B cell (primary cell): ENCODE results near the gene CARMIL3. TPM values are rescaled to one million over a fixed set of nuclear protein-coding genes. Genes with fewer than 3 reads are reported as not detected.
A peak's percentile ranks its signal among the peaks of the same experiment; 100 is the strongest.
"Not testable (repeated sequence)": the region's sequence is repeated elsewhere in the genome, so short reads cannot be mapped to it uniquely, and the experiment has no call there.

Source experiments
- ATAC-seq: fragments of 200-7000 bp; cut with Tn5 transposase; one replicate; pipeline ENCODE4 v1.10.0; 2021; ENCODE audit warnings: low read depth, mild to moderate bottlenecking, moderate number of reproducible peaks, moderate library complexity
- CTCF ChIA-PET: fragments of 350-600 bp; sonication (Branson Sonifier 250); formaldehyde crosslinking; loops from one replicate; lab custom pipeline; 2021; ENCODE audit warnings: antibody characterized with exemption, inconsistent platforms; lab: Charles Lee
- POLR2A ChIA-PET: fragments of 350-600 bp; sonication (Branson Sonifier 250); formaldehyde crosslinking; loops from one replicate; lab custom pipeline; 2021; ENCODE audit warnings: antibody characterized with exemption; lab: Charles Lee
- DNase-seq: peaks from one replicate; pipeline ENCODE4 v3.0.0; 2013
- H2AFZ ChIP-seq: 2 replicates; pipeline ENCODE4 v1.6.1; 2012; ENCODE audit warnings: mild to moderate bottlenecking, low read depth, low read length; ENCODE audit not compliant: insufficient read depth, poor library complexity, severe bottlenecking
- H3K27ac ChIP-seq, 2 donors: 1 replicate in 1 of 2; 2 replicates in 1 of 2; pipeline ENCODE4 v1.5.1; 2012 to 2013; ENCODE audit warnings: low read length in 2 of 2, mild to moderate bottlenecking in 2 of 2, moderate library complexity in 1 of 2
- H3K27me3 ChIP-seq, 4 experiments: fragments of 200-600 bp in 1 of 4; sonication (generic) in 1 of 4; replicated peaks in 1 of 4; 1 replicate in 2 of 4; 2 replicates in 2 of 4; pipeline versions ENCODE4 v1.6.1 to v1.7.0; 2013 to 2016; ENCODE audit warnings: low read length in 3 of 4, mild to moderate bottlenecking in 2 of 4, mixed read lengths in 1 of 4, moderate library complexity in 1 of 4; ENCODE audit not compliant: insufficient read depth in 4 of 4, control insufficient read depth in 3 of 4; ENCODE audit errors: control extremely low read depth in 1 of 4
- H3K36me3 ChIP-seq, 2 experiments: replicated peaks in 1 of 2; 1 replicate in 1 of 2; 2 replicates in 1 of 2; pipeline versions ENCODE4 v1.6.1 to v1.7.1; 2013; ENCODE audit warnings: low read length in 1 of 2; ENCODE audit not compliant: insufficient read depth in 2 of 2, control insufficient read depth in 1 of 2; ENCODE audit errors: control extremely low read depth in 1 of 2, extremely low read depth in 1 of 2
- H3K4me1 ChIP-seq, 2 donors: fragments of 200-600 bp in 1 of 2; sonication (generic) in 1 of 2; 1 replicate in 1 of 2; 2 replicates in 1 of 2; pipeline versions ENCODE4 v1.5.1 to v1.6.1; 2013 to 2017; ENCODE audit warnings: low read length in 2 of 2; ENCODE audit not compliant: control insufficient read depth in 2 of 2, insufficient read depth in 2 of 2
- H3K4me2 ChIP-seq: replicated peaks from 2 replicates; pipeline ENCODE3; 2012; ENCODE audit warnings: mild to moderate bottlenecking, low read depth, low read length; ENCODE audit not compliant: poor library complexity, severe bottlenecking
- H3K4me3 ChIP-seq, 5 experiments: fragments of 200-600 bp in 1 of 5; sonication (generic) in 1 of 5; 1 replicate in 3 of 5; 2 replicates in 2 of 5; pipeline versions ENCODE4 v1.5.1 to v1.7.0; 2011 to 2016; ENCODE audit warnings: low read length in 4 of 5, mild to moderate bottlenecking in 4 of 5, low read depth in 2 of 5, control low read depth in 1 of 5, moderate library complexity in 1 of 5; ENCODE audit not compliant: insufficient read depth in 1 of 5; ENCODE audit errors: control extremely low read depth in 1 of 5, extremely low read depth in 1 of 5
- H3K79me2 ChIP-seq: fragments of 200-600 bp; sonication (generic); one replicate; pipeline ENCODE4 v1.6.0; 2016; ENCODE audit warnings: low read length; ENCODE audit not compliant: control insufficient read depth, insufficient read depth
- H3K9ac ChIP-seq: fragments of 200-600 bp; sonication (generic); 2 replicates; pipeline ENCODE4 v1.6.1; 2017; ENCODE audit warnings: mild to moderate bottlenecking, low read length, moderate library complexity
- H3K9me3 ChIP-seq, 3 donors: one replicate each; pipeline versions ENCODE4 v1.6.1 to v1.7.1; 2013; ENCODE audit warnings: low read length in 2 of 3; ENCODE audit not compliant: control insufficient read depth in 2 of 3, insufficient read depth in 1 of 3; ENCODE audit errors: control extremely low read depth in 1 of 3
- H4K20me1 ChIP-seq: 2 replicates; pipeline ENCODE4 v1.6.0; 2012; ENCODE audit warnings: mild to moderate bottlenecking, low read length; ENCODE audit not compliant: insufficient read depth, control insufficient read depth, poor library complexity, severe bottlenecking
- H3K27ac Mint-ChIP-seq: one replicate; pipeline ENCODE4 v1.8.0; 2021; ENCODE audit warnings: mixed read lengths
- H3K27me3 Mint-ChIP-seq: one replicate; pipeline ENCODE4 v1.8.0; 2021; ENCODE audit warnings: mixed read lengths
- H3K4me1 Mint-ChIP-seq: one replicate; pipeline ENCODE4 v1.8.0; 2021; ENCODE audit warnings: mixed read lengths
- H3K4me3 Mint-ChIP-seq: one replicate; pipeline ENCODE4 v1.8.0; 2021; ENCODE audit warnings: mixed read lengths
- H3K9me3 Mint-ChIP-seq: one replicate; pipeline ENCODE4 v1.8.0; 2022; ENCODE audit warnings: mixed read lengths; ENCODE audit not compliant: insufficient read depth
- CTCF ChIP-seq: fragments of 200-600 bp; IDR thresholded peaks from one replicate; pipeline ENCODE4 v1.8.0; 2022; ENCODE audit warnings: antibody characterized with exemption, mild to moderate bottlenecking
- EZH2 ChIP-seq: IDR thresholded peaks from 2 replicates; pipeline ENCODE4 v1.6.1; 2012; ENCODE audit warnings: borderline replicate concordance, low read depth, mild to moderate bottlenecking, moderate library complexity, low read length; ENCODE audit not compliant: insufficient read depth, poor library complexity, severe bottlenecking
- WGBS: methylation state at CpG from one replicate; pipeline ENCODE4 v1.1.5; 2013; ENCODE audit warnings: missing lambda C conversion rate; ENCODE audit not compliant: insufficient coverage; 5-methylcytosine and 5-hydroxymethylcytosine counted together
- intact Hi-C: fragments of 100-400 bp; cut with micrococcal nuclease; formaldehyde crosslinking; loops from one replicate; pipeline ENCODE4 v1.10.0; 2022
- polyA plus RNA-seq: library from polyadenylated mRNA; depleted of rRNA; stranded (reverse); fragments of >200 nt; gene quantifications from 2 replicates; pipeline ENCODE4 v1.2.3, GENCODE V29; 2012
- total RNA-seq, 2 donors: library from RNA; stranded (reverse); fragments of 120-200 nt in 1 of 2; gene quantifications; 1 replicate in 1 of 2; 2 replicates in 1 of 2; pipeline versions ENCODE4 v1.2.3 to v1.2.4, GENCODE V29; 2013 to 2022

Gene CARMIL3
- total and polyA plus RNA-seq, 2 donors (not counting 1 experiment from before 2014, with no cell fraction given), result 1.0 to 7.2 TPM

- peaks cover 6% of the 10 kb centered on the region for H3K9me3 Mint-ChIP-seq
- under 1% methylated on average over 50 of the region's 50 CpGs for WGBS
Observed at GRCh38 chr14:24036169-24036962, 15.4 kb upstream of the CARMIL3 start.

GRCh38 chr14:24036963-24037657 lies 14.7 kb upstream of the CARMIL3 start:
- H3K9me3 ChIP-seq, H3K4me1 ChIP-seq, H4K20me1 ChIP-seq, DNase-seq, H3K4me1 Mint-ChIP-seq, H3K9me3 Mint-ChIP-seq, POLR2A ChIA-PET, H3K36me3 ChIP-seq, CTCF ChIA-PET, ATAC-seq, H3K27me3 Mint-ChIP-seq, H3K27me3 ChIP-seq, H3K79me2 ChIP-seq: not testable (repeated sequence)
- peak overlapping the region; percentile 98 for H3K4me3 Mint-ChIP-seq
- 35% methylated on average over 4 of the region's 10 CpGs for WGBS
- H3K4me2 ChIP-seq, result peak overlapping the region; percentile 78
- H3K27ac ChIP-seq, result peak overlapping the region in 1 of 2 donors; percentile 38
- H3K9ac ChIP-seq, result peak overlapping the region; percentile 84
- peak overlapping the region; percentile 87 for H3K27ac Mint-ChIP-seq
- peak overlapping the region; percentile 92 for H2AFZ ChIP-seq
- intact Hi-C loops, result loop anchor here (1.0 to 10.0 kb wide), 4 partner anchors 23 to 472 kb away; partner anchors contain the start of genes AP1G2 and DHRS4L2
- peak overlapping the region in 4 of 5 experiments; percentile 57 to 77 (median 64) for H3K4me3 ChIP-seq

More at GRCh38 chr14:24036169-24036962, 15.4 kb upstream of the CARMIL3 start:
- Histone ChIP-seq H3K4me2 (peak overlapping the region; percentile 78), H3K9ac (peak overlapping the region; percentile 84), H3K9me3 (peaks cover 2 to 9% (median 5%) of the 10 kb centered on the region in 3 donors), H3K27ac (peak overlapping the region; percentile 33 to 38), H3K79me2 (no peaks in the 10 kb centered on the region), H3K36me3 (no peaks in the 10 kb centered on the region), H3K4me1 (peaks cover 0 to 9% of the 10 kb centered on the region in 2 donors), H3K4me3 (peak overlapping the region; percentile 34 to 77 (median 59)), H4K20me1 (no peaks in the 10 kb centered on the region), H2AFZ (peak overlapping the region; percentile 92), H3K27me3 (no peaks in the 10 kb centered on the region)
- TF ChIP-seq EZH2, result no peak
- peak; percentile 68 for TF ChIP-seq CTCF
- POLR2A ChIA-PET, result interaction anchor here (0.6 kb wide), 1 partner anchor 1438 kb away, joined by 3 read pairs; the partner anchor contains the start of gene ABHD4
- peak overlapping the region; percentile 87 for H3K27ac Mint-ChIP-seq
- intact Hi-C loops, result loop anchor here (1.0 to 10.0 kb wide), 4 partner anchors 22 to 472 kb away; partner anchors contain the start of genes AP1G2 and DHRS4L2
- CTCF ChIA-PET, result interaction anchor here (1.0 kb wide), 2 partner anchors 72 to 405 kb away, joined by 3 to 6 read pairs; no protein-coding TSS in a partner anchor
- ATAC-seq (peak; percentile 92), DNase-seq (peak; percentile 75)
- peaks cover 10% of the 10 kb centered on the region for H3K4me1 Mint-ChIP-seq
- no peaks in the 10 kb centered on the region for H3K27me3 Mint-ChIP-seq
- H3K4me3 Mint-ChIP-seq, result peak overlapping the region; percentile 98
